ENCODE data around the gene RNU1-2. TPM values are rescaled to one million over a fixed set of nuclear protein-coding genes. Genes with fewer than 3 reads are reported as not detected.
"Not testable (repeated sequence)": the region's sequence is repeated elsewhere in the genome, so short reads cannot be mapped to it uniquely, and the experiment has no call there.

RNU1-2 gene
- total and polyA plus RNA-seq, 2 of the 4 experiments (the other 2 are of a cell fraction) = under 0.01 TPM; not detected in 1

GRCh38 chr1:16891057-16891456 lies 4.7 kb upstream of the RNU1-2 start:
- H3K27ac ChIP-seq (ENCODE audit: insufficient read depth, low read length); H4K8ac ChIP-seq (ENCODE audit: low read depth in 2 of 2, low read length in 2 of 2); H2BK15ac ChIP-seq (ENCODE audit: low read depth, low read length); H3K4me2 ChIP-seq (ENCODE audit: low read depth, low read length); H3K56ac ChIP-seq (ENCODE audit: extremely low read depth, insufficient read depth, low read length); H2AFZ ChIP-seq (replicated peaks; ENCODE audit: low read length, poor library complexity); BruUV-seq (replicated peaks); H2AK9ac ChIP-seq (replicated peaks; ENCODE audit: low read depth, low read length, poor library complexity); H3K9me3 ChIP-seq (ENCODE audit: control insufficient read depth, insufficient read depth, low read length); H3K9me1 ChIP-seq (ENCODE audit: insufficient read depth, low read length); H3K4me3 ChIP-seq (ENCODE audit: insufficient read depth, low read depth, low read length); H2BK20ac ChIP-seq (ENCODE audit: low read depth, low read length); H3K18ac ChIP-seq (ENCODE audit: low read depth, low read length); DNase-seq; H3K36me3 ChIP-seq (ENCODE audit: control insufficient read depth, insufficient read depth, low read length); H4K5ac ChIP-seq (ENCODE audit: low read depth, low read length); H3K14ac ChIP-seq (replicated peaks; ENCODE audit: low read depth, low read length); intact Hi-C loops (cut with micrococcal nuclease); H3K4ac ChIP-seq (ENCODE audit: low read depth, low read length); H2BK120ac ChIP-seq (ENCODE audit: low read depth, low read length); ATAC-seq (ENCODE audit: low read depth); H4K91ac ChIP-seq (ENCODE audit: insufficient read depth, low read depth, low read length); H3K23ac ChIP-seq (ENCODE audit: low read depth, low read length); H3K79me1 ChIP-seq (ENCODE audit: low read depth in 1 of 2, low read length in 2 of 2); H2AK5ac ChIP-seq (ENCODE audit: low read depth, low read length); H4K20me1 ChIP-seq (ENCODE audit: insufficient read depth, low read length); POLR2A ChIA-PET (ENCODE audit: unreplicated experiment); dilution Hi-C loops (cut with HindIII; ENCODE audit: low sequenced_read_pairs, unreplicated experiment); H3K4me1 ChIP-seq (ENCODE audit: control insufficient read depth, insufficient read depth, low read length); in situ Hi-C loops (cut with MboI; ENCODE audit: low sequenced_read_pairs); H3K9ac ChIP-seq (ENCODE audit: low read depth, low read length); H2BK5ac ChIP-seq (ENCODE audit: low read depth, low read length, poor library complexity, severe bottlenecking): not testable (repeated sequence)
- 50% methylated on average over 2 of the region's 4 CpGs; no CpG with 5 or more reads in 1 of the 2 experiments for WGBS, 2 experiments (ENCODE audit: extremely low coverage in 2 of 2, insufficient read length in 1 of 2)
- H3K27me3 ChIP-seq (ENCODE audit: control insufficient read depth, insufficient read depth, low read length) = peaks cover 17% of the 10 kb centered on the region
- CTCF ChIA-PET = interaction anchor here (1.3 kb wide), 1 partner anchor 182 kb away, joined by 5 read pairs; no protein-coding TSS in a partner anchor

DNA sequence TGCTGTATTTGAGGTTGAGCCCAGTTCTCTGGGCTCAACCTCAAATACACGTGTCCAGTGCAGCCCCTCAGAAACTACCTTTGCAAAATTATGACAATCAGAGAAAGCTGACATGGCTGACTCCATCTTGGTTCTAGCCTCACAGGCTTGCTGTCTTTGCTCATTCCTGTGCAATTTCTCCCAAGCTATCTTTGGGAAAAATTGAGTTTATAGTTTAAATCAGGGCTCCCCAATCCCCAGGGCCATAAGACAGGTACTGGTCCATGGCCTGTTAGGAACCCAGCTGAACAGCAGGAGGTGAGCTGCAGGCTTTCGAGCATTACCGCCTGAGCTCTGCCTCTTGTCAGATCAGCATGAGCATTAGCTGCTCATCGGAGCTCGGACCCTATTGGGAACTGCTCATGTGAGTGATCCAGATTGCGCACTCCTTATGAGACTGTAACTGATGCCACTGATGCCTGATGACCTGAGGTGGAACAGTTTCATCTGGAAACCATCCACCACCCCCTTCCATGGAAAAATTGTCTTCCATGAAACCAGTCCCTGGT lies 2.7 kb upstream of the RNU1-2 start:
- H2AK9ac ChIP-seq (replicated peaks; ENCODE audit: low read depth, low read length, poor library complexity); H4K5ac ChIP-seq (ENCODE audit: low read depth, low read length); H3K18ac ChIP-seq (ENCODE audit: low read depth, low read length); H3K14ac ChIP-seq (replicated peaks; ENCODE audit: low read depth, low read length); H2AK5ac ChIP-seq (ENCODE audit: low read depth, low read length); H3K27ac ChIP-seq (ENCODE audit: insufficient read depth, low read length); H2BK15ac ChIP-seq (ENCODE audit: low read depth, low read length); H3K27me3 ChIP-seq (ENCODE audit: control insufficient read depth, insufficient read depth, low read length); ATAC-seq (ENCODE audit: low read depth); DNase-seq; H2BK20ac ChIP-seq (ENCODE audit: low read depth, low read length); H3K4me2 ChIP-seq (ENCODE audit: low read depth, low read length); H3K9ac ChIP-seq (ENCODE audit: low read depth, low read length); H3K4me3 ChIP-seq (ENCODE audit: insufficient read depth, low read depth, low read length); H2AFZ ChIP-seq (replicated peaks; ENCODE audit: low read length, poor library complexity); H3K9me1 ChIP-seq (ENCODE audit: insufficient read depth, low read length); BruUV-seq (replicated peaks); dilution Hi-C loops (cut with HindIII; ENCODE audit: low sequenced_read_pairs, unreplicated experiment); H4K8ac ChIP-seq (ENCODE audit: low read depth in 2 of 2, low read length in 2 of 2); intact Hi-C loops (cut with micrococcal nuclease); in situ Hi-C loops (cut with MboI; ENCODE audit: low sequenced_read_pairs); H3K79me1 ChIP-seq (ENCODE audit: low read depth in 1 of 2, low read length in 2 of 2); POLR2A ChIA-PET (ENCODE audit: unreplicated experiment); H3K56ac ChIP-seq (ENCODE audit: extremely low read depth, insufficient read depth, low read length); H4K91ac ChIP-seq (ENCODE audit: insufficient read depth, low read depth, low read length); H3K36me3 ChIP-seq (ENCODE audit: control insufficient read depth, insufficient read depth, low read length); H3K4me1 ChIP-seq (ENCODE audit: control insufficient read depth, insufficient read depth, low read length); H2BK120ac ChIP-seq (ENCODE audit: low read depth, low read length); H3K9me3 ChIP-seq (ENCODE audit: control insufficient read depth, insufficient read depth, low read length); H3K4ac ChIP-seq (ENCODE audit: low read depth, low read length); H3K23ac ChIP-seq (ENCODE audit: low read depth, low read length); H2BK5ac ChIP-seq (ENCODE audit: low read depth, low read length, poor library complexity, severe bottlenecking): not testable (repeated sequence)
- CTCF ChIA-PET = interaction anchor here (0.6 kb wide), 1 partner anchor 193 kb away, joined by 3 read pairs; no protein-coding TSS in a partner anchor
- peaks cover 11% of the 10 kb centered on the region for H4K20me1 ChIP-seq (ENCODE audit: insufficient read depth, low read length)
- WGBS, 2 experiments (ENCODE audit: extremely low coverage in 2 of 2, insufficient read length in 1 of 2) = 86% methylated on average over 1 of the region's 6 CpGs; no CpG with 5 or more reads in 1 of the 2 experiments
